Measurements from ENCODE around the gene SLC25A11. TPM values are rescaled to one million over a fixed set of nuclear protein-coding genes. Genes with fewer than 3 reads are reported as not detected.

The SLC25A11 gene
- total RNA-seq, 2 donors from 2014 or later, result 23.7 to 33.2 TPM

DNA sequence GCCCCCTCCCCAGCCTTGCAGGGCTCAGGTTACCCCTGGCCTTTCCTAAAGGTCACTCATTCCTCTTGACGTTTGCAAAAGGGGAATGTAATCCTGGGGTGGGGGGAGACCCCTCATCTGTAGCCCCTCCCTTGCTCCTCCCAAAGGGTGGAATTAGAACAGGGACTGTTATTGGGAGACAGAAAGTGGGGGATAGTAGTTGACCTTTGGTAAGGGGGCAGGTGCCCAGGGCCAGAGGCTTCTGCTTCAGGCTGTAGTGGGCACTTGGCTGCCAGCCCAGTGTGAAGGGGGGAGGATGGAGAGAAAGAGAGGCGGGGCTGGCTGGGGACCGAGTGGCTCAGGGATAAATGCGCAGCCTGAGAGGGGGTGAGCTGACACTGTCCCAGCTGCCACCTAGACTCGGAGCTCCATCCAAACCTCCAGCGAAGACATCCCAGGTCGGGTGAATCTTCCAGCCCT lies 10.9 kb upstream of the SLC25A11 start, which contains the start of gene ENO3:
ENO3 (plus strand) TSS at position 374 of the 459 bp plus-strand sequence. CDS start 711 bp downstream, outside the sequence.
- no peaks in the 10 kb centered on the region for H3K27me3 ChIP-seq
- peaks cover 22% of the 10 kb centered on the region for H3K4me1 ChIP-seq
- 51 to 65% methylated on average over 7 of the region's 7 CpGs for WGBS, 2 donors
- DNase-seq, result no peak
- intact Hi-C loops (cut with DNase I), result no loop called here
- TF ChIP-seq POLR2A (IDR thresholded peaks at IDR 0.05), result no peak
- TF ChIP-seq, protein P1, sequence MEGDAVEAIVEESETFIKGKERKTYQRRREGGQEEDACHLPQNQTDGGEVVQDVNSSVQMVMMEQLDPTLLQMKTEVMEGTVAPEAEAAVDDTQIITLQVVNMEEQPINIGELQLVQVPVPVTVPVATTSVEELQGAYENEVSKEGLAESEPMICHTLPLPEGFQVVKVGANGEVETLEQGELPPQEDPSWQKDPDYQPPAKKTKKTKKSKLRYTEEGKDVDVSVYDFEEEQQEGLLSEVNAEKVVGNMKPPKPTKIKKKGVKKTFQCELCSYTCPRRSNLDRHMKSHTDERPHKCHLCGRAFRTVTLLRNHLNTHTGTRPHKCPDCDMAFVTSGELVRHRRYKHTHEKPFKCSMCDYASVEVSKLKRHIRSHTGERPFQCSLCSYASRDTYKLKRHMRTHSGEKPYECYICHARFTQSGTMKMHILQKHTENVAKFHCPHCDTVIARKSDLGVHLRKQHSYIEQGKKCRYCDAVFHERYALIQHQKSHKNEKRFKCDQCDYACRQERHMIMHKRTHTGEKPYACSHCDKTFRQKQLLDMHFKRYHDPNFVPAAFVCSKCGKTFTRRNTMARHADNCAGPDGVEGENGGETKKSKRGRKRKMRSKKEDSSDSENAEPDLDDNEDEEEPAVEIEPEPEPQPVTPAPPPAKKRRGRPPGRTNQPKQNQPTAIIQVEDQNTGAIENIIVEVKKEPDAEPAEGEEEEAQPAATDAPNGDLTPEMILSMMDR (IDR thresholded peaks at IDR 0.05), result no peak
- no peaks in the 10 kb centered on the region for H3K9me3 ChIP-seq
- H3K4me3 ChIP-seq, result peak within 1 kb of the TSS in 1 of 2 donors; percentile 61
- H3K27ac ChIP-seq, result peak within 1 kb of the TSS; percentile 93 to 99 (median 96)
- no peak for ATAC-seq
- no peaks in the 10 kb centered on the region for H3K36me3 ChIP-seq (replicated peaks in 1 of 2; ENCODE audit: insufficient read depth in 1 of 2, low read depth in 2 of 2)

DNA sequence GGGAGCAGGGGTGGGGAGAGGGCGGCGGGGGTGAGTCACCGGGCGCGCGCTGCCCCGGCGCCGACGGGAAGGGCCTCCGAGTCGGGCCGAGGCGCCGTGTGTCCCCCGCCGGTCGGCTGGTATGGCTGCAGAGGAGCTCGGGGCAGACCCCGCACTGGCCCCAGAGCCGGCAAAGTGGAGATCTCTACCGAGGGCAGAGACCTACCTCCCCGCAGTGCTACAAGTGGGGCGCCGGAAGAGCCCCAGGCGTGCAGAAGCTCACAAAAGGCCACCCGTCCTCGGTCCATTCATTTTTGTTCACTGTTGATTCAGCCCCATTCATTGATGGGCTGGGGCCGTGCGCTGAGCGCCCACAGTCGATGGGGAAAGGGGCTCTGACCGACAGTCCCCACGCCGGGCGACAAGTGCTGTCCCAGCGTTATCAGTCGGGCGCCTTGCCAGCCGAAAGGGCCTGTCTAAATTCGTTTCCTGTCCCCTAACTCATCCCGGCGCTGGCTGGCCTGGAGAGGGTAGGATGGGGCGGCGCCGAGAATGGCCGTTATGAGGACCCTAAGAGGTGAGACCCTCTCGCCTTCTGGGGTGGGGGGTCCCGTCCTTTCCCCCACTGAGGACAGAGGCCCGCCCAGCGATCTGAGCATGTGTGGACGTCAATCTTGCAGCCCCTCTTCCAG lies 10.4 kb upstream of the SLC25A11 start:
- ATAC-seq (peak; percentile 39), DNase-seq (peak; percentile 48 to 59 (median 56))
- intact Hi-C loops (cut with DNase I), result no loop called here
- Histone ChIP-seq H3K4me1 (peaks cover 28% of the 10 kb centered on the region), H3K36me3 (replicated peaks in 1 of 2; ENCODE audit: insufficient read depth in 1 of 2, low read depth in 2 of 2) (no peaks in the 10 kb centered on the region), H3K27me3 (no peaks in the 10 kb centered on the region), H3K27ac (peak overlapping the region; percentile 93 to 99 (median 96)), H3K9me3 (no peaks in the 10 kb centered on the region), H3K4me3 (peak overlapping the region in 1 of 2 donors; percentile 61)
- TF ChIP-seq POLR2A (IDR thresholded peaks at IDR 0.05), result peak in 1 of 3 donors; percentile 44
- TF ChIP-seq, protein P1 (IDR thresholded peaks at IDR 0.05), result no peak
- 21 to 23% methylated on average over 19 to 38 of the region's 52 CpGs for WGBS, 2 donors

DNA sequence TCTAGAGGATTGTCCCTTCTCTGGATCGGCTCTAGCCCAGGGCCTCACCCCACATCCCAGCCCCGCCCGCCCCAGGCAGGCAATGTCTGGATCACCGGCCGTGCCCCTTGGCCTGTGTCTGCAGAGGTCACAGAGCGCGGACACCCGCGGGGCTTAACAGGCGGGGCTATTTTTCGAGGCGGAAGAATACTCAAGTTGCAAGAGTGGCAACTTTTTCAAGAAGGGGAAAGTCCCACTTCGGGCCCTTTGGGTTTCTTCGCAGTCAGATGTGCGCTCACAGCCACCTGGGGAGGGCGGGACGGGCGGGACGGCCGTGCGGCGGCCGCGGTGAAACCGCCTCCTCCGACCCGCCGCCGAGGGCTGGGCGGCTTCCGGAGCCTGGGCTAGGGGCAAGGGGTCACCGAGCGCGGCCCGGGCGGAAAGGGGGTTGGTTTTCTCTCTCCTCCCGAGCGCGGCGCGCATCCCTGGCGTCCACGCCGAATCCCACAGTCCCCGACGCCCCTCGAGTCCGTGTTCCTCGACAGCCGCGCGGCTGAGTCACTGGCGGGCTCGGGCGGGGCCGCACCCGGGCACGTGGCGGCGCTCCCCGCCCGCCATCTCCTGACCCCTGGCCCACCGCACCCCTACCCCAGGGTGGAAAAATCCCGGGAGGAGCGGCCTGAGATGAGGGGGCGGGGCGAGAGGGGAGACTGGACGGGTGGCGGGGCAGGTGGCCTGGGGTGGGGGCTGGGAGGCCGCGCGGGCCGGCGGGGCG lies 9.7 kb upstream of the SLC25A11 start:
- H3K4me3 ChIP-seq, result peak overlapping the region; percentile 34 to 61
- DNase-seq (peak; percentile 72 to 81 (median 78)), ATAC-seq (peak; percentile 28)
- peak in 1 of 3 donors; percentile 17 for TF ChIP-seq POLR2A (IDR thresholded peaks at IDR 0.05)
- TF ChIP-seq, protein P1 (IDR thresholded peaks at IDR 0.05), result no peak
- no peaks in the 10 kb centered on the region for H3K9me3 ChIP-seq
- H3K36me3 ChIP-seq (replicated peaks in 1 of 2; ENCODE audit: insufficient read depth in 1 of 2, low read depth in 2 of 2), result no peaks in the 10 kb centered on the region
- 0 to 1% methylated on average over 31 to 63 of the region's 75 CpGs for WGBS, 2 donors
- no peaks in the 10 kb centered on the region for H3K27me3 ChIP-seq
- peak overlapping the region; percentile 93 to 99 (median 96) for H3K27ac ChIP-seq
- intact Hi-C loops (cut with DNase I), result no loop called here
- H3K4me1 ChIP-seq, result peaks cover 34% of the 10 kb centered on the region

DNA sequence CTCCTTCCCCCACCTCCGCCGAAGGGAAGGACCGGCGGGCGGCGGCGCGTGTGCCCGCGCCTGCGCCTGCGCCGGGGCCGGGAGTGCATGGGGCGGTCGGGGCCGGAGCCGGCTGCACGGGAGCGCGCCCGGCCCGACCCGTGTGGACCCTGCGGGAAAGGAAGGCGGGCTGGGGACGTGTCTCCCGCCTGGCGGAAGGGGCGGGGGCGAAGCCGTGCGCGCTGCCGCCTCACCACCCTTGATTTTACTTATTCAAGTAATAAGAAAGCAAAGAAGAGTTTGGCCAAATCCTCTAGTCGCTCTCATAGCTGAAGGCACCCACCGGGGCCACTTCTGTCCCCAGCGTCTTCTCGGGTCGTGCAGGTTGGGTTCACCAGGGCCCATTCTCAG lies 9.1 kb upstream of the SLC25A11 start:
- no peaks in the 10 kb centered on the region for H3K9me3 ChIP-seq
- peak overlapping the region; percentile 34 to 61 for H3K4me3 ChIP-seq
- DNase-seq (peak; percentile 77 to 86 (median 80)), ATAC-seq (peak; percentile 77)
- intact Hi-C loops (cut with DNase I), result no loop called here
- peaks cover 34% of the 10 kb centered on the region for H3K4me1 ChIP-seq
- no peaks in the 10 kb centered on the region for H3K27me3 ChIP-seq
- WGBS, 2 donors, result 0 to 1% methylated on average over 15 to 40 of the region's 40 CpGs
- H3K36me3 ChIP-seq (replicated peaks in 1 of 2; ENCODE audit: insufficient read depth in 1 of 2, low read depth in 2 of 2), result no peaks in the 10 kb centered on the region
- peak; percentile 6 to 35 (median 19) for TF ChIP-seq POLR2A (IDR thresholded peaks at IDR 0.05)
- TF ChIP-seq, protein P1 (IDR thresholded peaks at IDR 0.05), result no peak
- H3K27ac ChIP-seq, result peak overlapping the region; percentile 93 to 99 (median 96)
